ENCODE measurements around the gene DOCK11. TPM values are rescaled to one million over a fixed set of nuclear protein-coding genes. Genes with fewer than 3 reads are reported as not detected.
"Not testable (repeated sequence)": the region's sequence is repeated elsewhere in the genome, so short reads cannot be mapped to it uniquely, and the experiment has no call there.

The DOCK11 gene
- total and polyA plus RNA-seq, 2 experiments from 2014 or later, result 7.6 to 8.3 TPM

- WGBS (ENCODE audit: low lambda C conversion rate, missing lambda C conversion rate), result 67% methylated on average over 4 of the region's 4 CpGs
- Histone ChIP-seq H3K4me1 (ENCODE audit: insufficient read depth) (peaks cover 6% of the 10 kb centered on the region), H3K9me3 (ENCODE audit: low read depth) (no peaks in the 10 kb centered on the region), H3K36me3 (replicated peaks; ENCODE audit: insufficient read depth, low read depth) (no peaks in the 10 kb centered on the region), H3K27ac (no peak overlapping the region), H3K9me2 (replicated peaks; ENCODE audit: insufficient read depth) (no peaks in the 10 kb centered on the region), H2AFZ (no peak overlapping the region), H3K27me3 (no peaks in the 10 kb centered on the region), H3K4me2 (no peak overlapping the region), H3K4me3 (no peak overlapping the region), H4K20me1 (ENCODE audit: insufficient read depth, poor library complexity, severe bottlenecking) (no peaks in the 10 kb centered on the region), H3K79me2 (peaks cover 20% of the 10 kb centered on the region)
- TF ChIP-seq CTCF (IDR thresholded peaks at IDR 0.05; ENCODE audit: poor library complexity), result no peak
- TF ChIP-seq EZH2phosphoT487 (IDR thresholded peaks at IDR 0.05; ENCODE audit: low read depth, severe bottlenecking, unreplicated experiment), result no peak
- TF ChIP-seq EZH2 (IDR thresholded peaks at IDR 0.05; ENCODE audit: borderline replicate concordance), result no peak
- DNase-seq (ENCODE audit: low spot score), result no peak
These were observed 235.1 kb downstream of the DOCK11 start for GRCh38 chrX:118730500-118731247.

- not testable (repeated sequence) for H3K27ac ChIP-seq; H3K9me3 ChIP-seq (ENCODE audit: low read depth); DNase-seq (ENCODE audit: low spot score); H3K9me2 ChIP-seq (replicated peaks; ENCODE audit: insufficient read depth); H2AFZ ChIP-seq; H3K36me3 ChIP-seq (replicated peaks; ENCODE audit: insufficient read depth, low read depth); H3K4me2 ChIP-seq; H3K27me3 ChIP-seq; H3K4me1 ChIP-seq (ENCODE audit: insufficient read depth); H4K20me1 ChIP-seq (ENCODE audit: insufficient read depth, poor library complexity, severe bottlenecking); H3K4me3 ChIP-seq
- peaks cover 28% of the 10 kb centered on the region for H3K79me2 ChIP-seq
- WGBS (ENCODE audit: low lambda C conversion rate, missing lambda C conversion rate), result 89% methylated on average over 3 of the region's 3 CpGs
These were observed 236.9 kb downstream of the DOCK11 start for GRCh38 chrX:118732551-118732950.

GRCh38 chrX:118734909-118735308 is 239.3 kb downstream of the DOCK11 start:
- WGBS (ENCODE audit: low lambda C conversion rate, missing lambda C conversion rate), result 94% methylated on average over 2 of the region's 2 CpGs
- peaks cover 31% of the 10 kb centered on the region for H3K79me2 ChIP-seq

More at GRCh38 chrX:118734909-118735308, 239.3 kb downstream of the DOCK11 start:
- Histone ChIP-seq H3K36me3 (replicated peaks; ENCODE audit: insufficient read depth, low read depth) (no peaks in the 10 kb centered on the region), H3K4me3 (no peak overlapping the region), H3K27ac (no peak overlapping the region), H3K9me2 (replicated peaks; ENCODE audit: insufficient read depth) (no peaks in the 10 kb centered on the region), H3K9me3 (ENCODE audit: low read depth) (peaks cover 3% of the 10 kb centered on the region), H3K4me2 (no peak overlapping the region), H2AFZ (no peak overlapping the region), H4K20me1 (ENCODE audit: insufficient read depth, poor library complexity, severe bottlenecking) (no peaks in the 10 kb centered on the region), H3K4me1 (ENCODE audit: insufficient read depth) (no peaks in the 10 kb centered on the region), H3K27me3 (no peaks in the 10 kb centered on the region)
- DNase-seq (ENCODE audit: low spot score), result no peak
- TF ChIP-seq EZH2 (IDR thresholded peaks at IDR 0.05; ENCODE audit: borderline replicate concordance), result no peak
- TF ChIP-seq CTCF (IDR thresholded peaks at IDR 0.05; ENCODE audit: poor library complexity), result no peak
- no peak for TF ChIP-seq EZH2phosphoT487 (IDR thresholded peaks at IDR 0.05; ENCODE audit: low read depth, severe bottlenecking, unreplicated experiment)

Small RNAs within 50 kb of the gene (small RNA-seq; reads per million reads assigned to genes)
- not detected for gene RF00019

Other genes with a start within 250 kb of the DOCK11 start
- 9.7 and 12.6 TPM in 2 replicates for gene WDR44, start 149.7 kb upstream of the DOCK11 start, total RNA-seq
- 5.3 and 5.8 TPM in 2 replicates for gene WDR44, start 149.7 kb upstream of the DOCK11 start, polyA plus RNA-seq
- gene IL13RA1, start 231.8 kb downstream of the DOCK11 start, total RNA-seq, result 38.5 and 40.9 TPM in 2 replicates
- 20.3 and 27.2 TPM in 2 replicates for gene IL13RA1, start 231.8 kb downstream of the DOCK11 start, polyA plus RNA-seq

Data from hepatocyte (in vitro differentiated cells).